Measurements from ENCODE around the gene KCNJ6.

The KCNJ6 gene

GRCh38 chr21:37614351-37614875, 301.8 kb downstream of the KCNJ6 start:
- TF ChIP-seq, protein P1, sequence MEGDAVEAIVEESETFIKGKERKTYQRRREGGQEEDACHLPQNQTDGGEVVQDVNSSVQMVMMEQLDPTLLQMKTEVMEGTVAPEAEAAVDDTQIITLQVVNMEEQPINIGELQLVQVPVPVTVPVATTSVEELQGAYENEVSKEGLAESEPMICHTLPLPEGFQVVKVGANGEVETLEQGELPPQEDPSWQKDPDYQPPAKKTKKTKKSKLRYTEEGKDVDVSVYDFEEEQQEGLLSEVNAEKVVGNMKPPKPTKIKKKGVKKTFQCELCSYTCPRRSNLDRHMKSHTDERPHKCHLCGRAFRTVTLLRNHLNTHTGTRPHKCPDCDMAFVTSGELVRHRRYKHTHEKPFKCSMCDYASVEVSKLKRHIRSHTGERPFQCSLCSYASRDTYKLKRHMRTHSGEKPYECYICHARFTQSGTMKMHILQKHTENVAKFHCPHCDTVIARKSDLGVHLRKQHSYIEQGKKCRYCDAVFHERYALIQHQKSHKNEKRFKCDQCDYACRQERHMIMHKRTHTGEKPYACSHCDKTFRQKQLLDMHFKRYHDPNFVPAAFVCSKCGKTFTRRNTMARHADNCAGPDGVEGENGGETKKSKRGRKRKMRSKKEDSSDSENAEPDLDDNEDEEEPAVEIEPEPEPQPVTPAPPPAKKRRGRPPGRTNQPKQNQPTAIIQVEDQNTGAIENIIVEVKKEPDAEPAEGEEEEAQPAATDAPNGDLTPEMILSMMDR (IDR thresholded peaks at IDR 0.05; ENCODE audit: insufficient read depth, low read length, poor library complexity, severe bottlenecking), result no peak
- TF ChIP-seq EZH2phosphoT487 (conservative IDR thresholded peaks at IDR 0.05; ENCODE audit: low read length), result no peak
- H3K4me3 ChIP-seq (ENCODE audit: insufficient read depth, low read length, poor library complexity, severe bottlenecking), result no peak overlapping the region

DNA sequence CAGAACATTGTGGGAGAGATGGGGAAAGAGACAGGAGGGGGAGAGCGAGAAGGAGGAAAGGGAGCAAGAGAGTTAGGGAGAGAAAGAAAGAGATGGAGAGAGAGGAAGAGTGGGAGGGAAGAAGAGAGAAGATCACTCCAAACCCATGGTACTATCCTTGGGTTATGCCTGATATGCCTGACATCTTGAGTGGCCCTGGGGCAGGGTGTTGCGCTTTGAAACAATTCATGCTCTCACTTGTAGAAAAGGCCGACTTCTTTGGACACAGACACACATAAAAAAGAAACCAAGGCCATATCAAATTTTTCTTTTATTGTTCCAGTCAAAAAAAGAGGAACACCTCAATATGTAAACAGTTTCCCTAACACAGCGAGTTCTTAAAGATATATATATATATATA, 309.2 kb downstream of the KCNJ6 start:
- H3K27me3 ChIP-seq (ENCODE audit: low read length), result no peaks in the 10 kb centered on the region
- no peak overlapping the region for H3K27ac ChIP-seq (ENCODE audit: low read depth, low read length)
- no peaks in the 10 kb centered on the region for H3K9me2 ChIP-seq (replicated peaks; ENCODE audit: insufficient read depth, low read length)
- no peak overlapping the region for H3K4me3 ChIP-seq (ENCODE audit: insufficient read depth, low read length, poor library complexity, severe bottlenecking)
- H3K9ac ChIP-seq (ENCODE audit: low read length), result no peak overlapping the region
- no peaks in the 10 kb centered on the region for H3F3A ChIP-seq (ENCODE audit: insufficient read depth)
- H3K79me2 ChIP-seq (ENCODE audit: insufficient read depth, low read length), result no peaks in the 10 kb centered on the region
- H2AFZ ChIP-seq (ENCODE audit: low read depth, low read length, severe bottlenecking), result no peak overlapping the region
- TF ChIP-seq EZH2phosphoT487 (conservative IDR thresholded peaks at IDR 0.05; ENCODE audit: low read length), result no peak
- TF ChIP-seq, protein P1 (IDR thresholded peaks at IDR 0.05; ENCODE audit: insufficient read depth, low read length, poor library complexity, severe bottlenecking), result no peak
- no peaks in the 10 kb centered on the region for H3K36me3 ChIP-seq (ENCODE audit: low read length)
- no peaks in the 10 kb centered on the region for H3K9me3 ChIP-seq (ENCODE audit: insufficient read depth, low read length)
- H4K20me1 ChIP-seq (ENCODE audit: low read depth, low read length), result no peaks in the 10 kb centered on the region
- H3K4me2 ChIP-seq (ENCODE audit: low read depth, low read length, poor library complexity, severe bottlenecking), result no peak overlapping the region

More at GRCh38 chr21:37614351-37614875, 301.8 kb downstream of the KCNJ6 start:
- H3K9ac ChIP-seq (ENCODE audit: low read length), result no peak overlapping the region
- H3K36me3 ChIP-seq (ENCODE audit: low read length), result no peaks in the 10 kb centered on the region
- no peaks in the 10 kb centered on the region for H3K79me2 ChIP-seq (ENCODE audit: insufficient read depth, low read length)
- no peak overlapping the region for H3K4me2 ChIP-seq (ENCODE audit: low read depth, low read length, poor library complexity, severe bottlenecking)
- H3K9me3 ChIP-seq (ENCODE audit: insufficient read depth, low read length), result no peaks in the 10 kb centered on the region
- no peaks in the 10 kb centered on the region for H3F3A ChIP-seq (ENCODE audit: insufficient read depth)
- no peaks in the 10 kb centered on the region for H4K20me1 ChIP-seq (ENCODE audit: low read depth, low read length)
- no peaks in the 10 kb centered on the region for H3K27me3 ChIP-seq (ENCODE audit: low read length)
- no peak overlapping the region for H3K27ac ChIP-seq (ENCODE audit: low read depth, low read length)
- H3K9me2 ChIP-seq (replicated peaks; ENCODE audit: insufficient read depth, low read length), result no peaks in the 10 kb centered on the region
- H2AFZ ChIP-seq (ENCODE audit: low read depth, low read length, severe bottlenecking), result no peak overlapping the region

DNA sequence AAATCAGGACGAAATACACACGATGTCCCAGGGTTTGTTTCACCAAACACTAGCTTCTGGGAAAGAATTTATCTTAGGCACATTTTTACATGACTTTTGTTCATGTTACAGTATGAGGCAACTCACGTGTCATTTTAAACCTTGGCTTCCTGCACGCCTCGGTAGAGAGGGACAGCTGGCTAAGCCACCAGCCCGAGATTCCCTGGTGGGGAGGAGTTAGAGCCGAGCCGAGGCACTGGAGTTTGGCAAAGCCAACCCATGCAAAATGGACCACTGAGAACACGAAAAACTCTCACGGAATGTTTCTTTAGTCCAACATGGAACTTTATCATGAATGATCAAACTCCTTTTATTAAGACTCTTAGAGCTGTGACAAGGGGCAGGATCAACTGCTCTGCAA, 309.7 kb downstream of the KCNJ6 start:
- no peaks in the 10 kb centered on the region for H3K27me3 ChIP-seq (ENCODE audit: low read length)
- H3K36me3 ChIP-seq (ENCODE audit: low read length), result no peaks in the 10 kb centered on the region
- H2AFZ ChIP-seq (ENCODE audit: low read depth, low read length, severe bottlenecking), result no peak overlapping the region
- no peak overlapping the region for H3K4me2 ChIP-seq (ENCODE audit: low read depth, low read length, poor library complexity, severe bottlenecking)
- no peaks in the 10 kb centered on the region for H4K20me1 ChIP-seq (ENCODE audit: low read depth, low read length)
- no peaks in the 10 kb centered on the region for H3K79me2 ChIP-seq (ENCODE audit: insufficient read depth, low read length)
- no peaks in the 10 kb centered on the region for H3K9me2 ChIP-seq (replicated peaks; ENCODE audit: insufficient read depth, low read length)
- TF ChIP-seq, protein P1 (IDR thresholded peaks at IDR 0.05; ENCODE audit: insufficient read depth, low read length, poor library complexity, severe bottlenecking), result no peak
- no peak for TF ChIP-seq EZH2phosphoT487 (conservative IDR thresholded peaks at IDR 0.05; ENCODE audit: low read length)
- no peak overlapping the region for H3K4me3 ChIP-seq (ENCODE audit: insufficient read depth, low read length, poor library complexity, severe bottlenecking)
- H3F3A ChIP-seq (ENCODE audit: insufficient read depth), result no peaks in the 10 kb centered on the region
- no peaks in the 10 kb centered on the region for H3K9me3 ChIP-seq (ENCODE audit: insufficient read depth, low read length)
- H3K27ac ChIP-seq (ENCODE audit: low read depth, low read length), result no peak overlapping the region
- no peak overlapping the region for H3K9ac ChIP-seq (ENCODE audit: low read length)

All from SU-DHL-6 (cell line).